Endodermal cell (in vitro differentiated cells): Measurements from ENCODE around the gene WDFY2. TPM values are rescaled to one million over a fixed set of nuclear protein-coding genes. Genes with fewer than 3 reads are reported as not detected.

Experiments
- DNase-seq: peaks from one replicate; pipeline ENCODE4 v3.0.0-alpha.2; 2017
- H3K27ac ChIP-seq: 2 replicates; pipeline ENCODE4 v1.5.1; 2013; ENCODE audit warnings: mild to moderate bottlenecking, low read depth, low read length, moderate library complexity
- H3K27me3 ChIP-seq: 2 replicates; pipeline ENCODE4 v1.6.1; 2013; ENCODE audit warnings: mild to moderate bottlenecking, low read length, moderate library complexity; ENCODE audit not compliant: insufficient read depth, control insufficient read depth, poor library complexity, severe bottlenecking
- H3K36me3 ChIP-seq: 2 replicates; pipeline ENCODE4 v1.7.0; 2013; ENCODE audit warnings: mild to moderate bottlenecking, low read length, moderate library complexity; ENCODE audit not compliant: control insufficient read depth, insufficient read depth
- H3K4me1 ChIP-seq: one replicate; pipeline ENCODE4 v1.7.0; 2013; ENCODE audit warnings: low read length; ENCODE audit not compliant: control insufficient read depth, insufficient read depth
- H3K4me3 ChIP-seq: 2 replicates; pipeline ENCODE4 v1.5.1; 2013; ENCODE audit warnings: mild to moderate bottlenecking, low read length, moderate library complexity
- H3K9ac ChIP-seq: 2 replicates; pipeline ENCODE4 v1.6.1; 2013; ENCODE audit warnings: mild to moderate bottlenecking, low read length, moderate library complexity; ENCODE audit not compliant: poor library complexity, severe bottlenecking; ENCODE audit errors: extremely low read depth
- H3K9me3 ChIP-seq: 2 replicates; pipeline ENCODE4 v1.6.1; 2013; ENCODE audit warnings: mild to moderate bottlenecking, low read length, moderate library complexity; ENCODE audit not compliant: control insufficient read depth
- H3K27ac Mint-ChIP-seq: 2 replicates; pipeline ENCODE4 v1.8.0; 2020; ENCODE audit warnings: mixed read lengths
- H3K27me3 Mint-ChIP-seq: 2 replicates; pipeline ENCODE4 v1.8.0; 2021; ENCODE audit warnings: mild to moderate bottlenecking, mixed read lengths; ENCODE audit not compliant: insufficient read depth
- H3K36me3 Mint-ChIP-seq: 2 replicates; pipeline ENCODE4 v1.8.0; 2020; ENCODE audit warnings: low read depth, mixed read lengths
- H3K4me1 Mint-ChIP-seq: 2 replicates; pipeline ENCODE4 v1.8.0; 2020; ENCODE audit warnings: mixed read lengths
- H3K4me3 Mint-ChIP-seq: 2 replicates; pipeline ENCODE4 v1.8.0; 2020; ENCODE audit warnings: mild to moderate bottlenecking, moderate library complexity, mixed read lengths
- H3K9me3 Mint-ChIP-seq: 2 replicates; pipeline ENCODE4 v1.8.0; 2020; ENCODE audit warnings: mild to moderate bottlenecking, mixed read lengths
- CTCF ChIP-seq: fragments of 200-600 bp; sonication (generic); conservative IDR thresholded peaks from 2 replicates; pipeline ENCODE4 v1.5.0; 2021; ENCODE audit warnings: antibody characterized with exemption, mild to moderate bottlenecking
- WGBS, 2 experiments: methylation state at CpG; one replicate each; pipeline versions ENCODE4 v1.1.5 to v1.1.7; 2013; ENCODE audit warnings: missing lambda C conversion rate in 2 of 2, mixed read lengths in 1 of 2; ENCODE audit not compliant: insufficient coverage in 1 of 2, insufficient read length in 1 of 2; 5-methylcytosine and 5-hydroxymethylcytosine counted together
- total RNA-seq, 2 donors: library from RNA; stranded (reverse); fragmentation: NEBNext Ultra II Directional in 1 of 2; extraction: Animal tissue kit (Norgen Biotek cat#: 25700) in 1 of 2; gene quantifications; 2 replicates in 1 of 2; 3 replicates in 1 of 2; pipeline ENCODE4 v1.2.1, GENCODE V29; 2021

The WDFY2 gene
- total RNA-seq, 2 donors from 2014 or later: 20.6 to 28.0 TPM

- Mint-ChIP-seq H3K27ac (no peak overlapping the region), H3K4me1 (peaks cover 12% of the 10 kb centered on the region), H3K9me3 (no peaks in the 10 kb centered on the region), H3K27me3 (no peaks in the 10 kb centered on the region), H3K4me3 (no peak overlapping the region), H3K36me3 (peaks cover 2% of the 10 kb centered on the region)
- H3K27me3 ChIP-seq: no peaks in the 10 kb centered on the region
- H3K9me3 ChIP-seq: no peaks in the 10 kb centered on the region
- no peaks in the 10 kb centered on the region for H3K4me1 ChIP-seq
- H3K9ac ChIP-seq: no peak overlapping the region
- DNase-seq: no peak
- no peak for TF ChIP-seq CTCF
- no peak overlapping the region for H3K27ac ChIP-seq
- no peak overlapping the region for H3K4me3 ChIP-seq
- H3K36me3 ChIP-seq: no peaks in the 10 kb centered on the region
Measured at GRCh38 chr13:51678420-51678819, 94.2 kb downstream of the WDFY2 start.

GRCh38 chr13:51679616-51680015 lies 95.4 kb downstream of the WDFY2 start:
- no peak overlapping the region for H3K27ac Mint-ChIP-seq
- Histone ChIP-seq H3K36me3 (no peaks in the 10 kb centered on the region), H3K4me3 (no peak overlapping the region), H3K9ac (no peak overlapping the region), H3K27ac (no peak overlapping the region), H3K9me3 (no peaks in the 10 kb centered on the region), H3K27me3 (no peaks in the 10 kb centered on the region), H3K4me1 (no peaks in the 10 kb centered on the region)
- no peak overlapping the region for H3K4me3 Mint-ChIP-seq
- H3K27me3 Mint-ChIP-seq: no peaks in the 10 kb centered on the region
- H3K36me3 Mint-ChIP-seq: peaks cover 2% of the 10 kb centered on the region
- H3K9me3 Mint-ChIP-seq: no peaks in the 10 kb centered on the region
- no peak for DNase-seq
- 84 to 94% methylated on average over 3 of the region's 3 CpGs for WGBS, 2 experiments
- no peak for TF ChIP-seq CTCF
- H3K4me1 Mint-ChIP-seq: peaks cover 15% of the 10 kb centered on the region

- no peaks in the 10 kb centered on the region for H3K4me1 ChIP-seq
- Mint-ChIP-seq H3K27ac (no peak overlapping the region), H3K4me1 (peaks cover 21% of the 10 kb centered on the region), H3K4me3 (no peak overlapping the region), H3K27me3 (no peaks in the 10 kb centered on the region), H3K36me3 (peaks cover 2% of the 10 kb centered on the region), H3K9me3 (no peaks in the 10 kb centered on the region)
- H3K27ac ChIP-seq: no peak overlapping the region
- no peaks in the 10 kb centered on the region for H3K36me3 ChIP-seq
- no peak for DNase-seq
- H3K4me3 ChIP-seq: no peak overlapping the region
- 97 to 98% methylated on average over 5 of the region's 6 CpGs for WGBS, 2 experiments
- no peaks in the 10 kb centered on the region for H3K9me3 ChIP-seq
- no peak for TF ChIP-seq CTCF
- no peaks in the 10 kb centered on the region for H3K27me3 ChIP-seq
- no peak overlapping the region for H3K9ac ChIP-seq
Measured at GRCh38 chr13:51681037-51681678, 96.9 kb downstream of the WDFY2 start.
